Keratinocyte (primary cell): ENCODE measurements around the gene NOP14. TPM values are rescaled to one million over a fixed set of nuclear protein-coding genes. Genes with fewer than 3 reads are reported as not detected.

Source experiments
- DNase-seq: peaks from one replicate; pipeline ENCODE4 v3.0.0-alpha.2; 2011; ENCODE audit warnings: low read depth, missing footprints, low spot score
- FAIRE-seq: peaks from 2 replicates; lab custom pipeline; 2011; peaks lifted over from hg19 to GRCh38; lab: Jason Lieb, UNC
- H2AFZ ChIP-seq: 2 replicates; pipeline ENCODE4 v1.6.0; 2012; ENCODE audit warnings: low read length, control low read depth, inconsistent platforms; ENCODE audit not compliant: control insufficient read depth
- H3K27ac ChIP-seq: 2 replicates; pipeline ENCODE4 v1.5.1; 2011; ENCODE audit warnings: low read length; ENCODE audit not compliant: control insufficient read depth, insufficient read depth
- H3K27me3 ChIP-seq: 3 replicates; pipeline ENCODE4 v1.6.0; 2011; ENCODE audit warnings: low read length; ENCODE audit not compliant: control insufficient read depth, insufficient read depth; ENCODE audit errors: extremely low read depth
- H3K36me3 ChIP-seq, 2 experiments: 2 replicates in 1 of 2; 3 replicates in 1 of 2; pipeline ENCODE4 v1.5.1; 2011; ENCODE audit warnings: low read length in 2 of 2, mild to moderate bottlenecking in 1 of 2; ENCODE audit not compliant: control insufficient read depth in 2 of 2, insufficient read depth in 2 of 2; ENCODE audit errors: extremely low read depth in 1 of 2
- H3K4me1 ChIP-seq: 3 replicates; pipeline ENCODE4 v1.5.1; 2011; ENCODE audit warnings: low read length; ENCODE audit not compliant: control insufficient read depth, insufficient read depth; ENCODE audit errors: extremely low read depth
- H3K4me2 ChIP-seq: 3 replicates; pipeline ENCODE4 v1.6.0; 2011; ENCODE audit warnings: low read depth, low read length; ENCODE audit not compliant: control insufficient read depth, insufficient read depth; ENCODE audit errors: extremely low read depth
- H3K4me3 ChIP-seq, 3 experiments: fragments of 200-600 bp in 1 of 3; sonication (generic) in 1 of 3; 2 replicates in 2 of 3; 3 replicates in 1 of 3; pipeline ENCODE4 v1.5.1; 2011 to 2016; ENCODE audit warnings: low read length in 3 of 3, mild to moderate bottlenecking in 3 of 3, control low read depth in 2 of 3, inconsistent platforms in 1 of 3, low read depth in 1 of 3, mixed read lengths in 1 of 3, mixed run types in 1 of 3, moderate library complexity in 1 of 3; ENCODE audit not compliant: control insufficient read depth in 2 of 3, insufficient read depth in 2 of 3; ENCODE audit errors: extremely low read depth in 1 of 3
- H3K79me2 ChIP-seq: 2 replicates; pipeline ENCODE4 v1.6.0; 2012; ENCODE audit warnings: low read length; ENCODE audit not compliant: control insufficient read depth, insufficient read depth
- H3K9ac ChIP-seq: 3 replicates; pipeline ENCODE4 v1.6.0; 2011; ENCODE audit warnings: low read length; ENCODE audit not compliant: control insufficient read depth, insufficient read depth; ENCODE audit errors: extremely low read depth
- H3K9me1 ChIP-seq: 3 replicates; pipeline ENCODE4 v1.6.0; 2011; ENCODE audit warnings: low read length; ENCODE audit not compliant: control insufficient read depth, insufficient read depth; ENCODE audit errors: extremely low read depth
- H3K9me3 ChIP-seq: 2 replicates; pipeline ENCODE4 v1.5.1; 2012; ENCODE audit warnings: low read depth, low read length; ENCODE audit not compliant: control insufficient read depth
- H4K20me1 ChIP-seq: 3 replicates; pipeline ENCODE4 v1.6.0; 2011; ENCODE audit warnings: low read length; ENCODE audit not compliant: control insufficient read depth, insufficient read depth; ENCODE audit errors: extremely low read depth
- CTCF ChIP-seq, 3 experiments: IDR thresholded peaks in 1 of 3; conservative IDR thresholded peaks in 1 of 3; optimal IDR thresholded peaks in 1 of 3; 2 replicates in 2 of 3; 3 replicates in 1 of 3; pipeline versions ENCODE3 to v1.5.1; 2011; ENCODE audit warnings: low read length in 3 of 3, mild to moderate bottlenecking in 3 of 3, moderate library complexity in 2 of 3, control low read depth in 1 of 3, inconsistent platforms in 1 of 3; ENCODE audit not compliant: insufficient read depth in 2 of 3; ENCODE audit errors: extremely low read depth in 1 of 3
- EZH2 ChIP-seq: IDR thresholded peaks from one replicate; pipeline ENCODE4 v1.6.1; 2012; ENCODE audit warnings: inconsistent platforms, mild to moderate bottlenecking, low read length, moderate library complexity
- dilution Hi-C: fragments of 300-500 bp; cut with MboI; formaldehyde crosslinking; loops from one replicate; pipeline ENCODE4 v1.7.0; 2020; ENCODE audit warnings: low sequenced_read_pairs; ENCODE audit not compliant: extremely low pct_ligation_motif_present
- polyA plus RNA-seq, 5 experiments: library from polyadenylated mRNA; depleted of rRNA in 3 of 5; stranded (reverse) in 3 of 5; stranded (forward) in 1 of 5; unstranded in 1 of 5; fragments of >200 nt; gene quantifications; 1 replicate in 1 of 5; 2 replicates in 3 of 5; 3 replicates in 1 of 5; pipeline versions ENCODE4 v1.2.1 to v1.2.3, GENCODE V29; 2011 to 2012; ENCODE audit warnings: missing spikeins in 2 of 5, low read depth in 1 of 5, low replicate concordance in 1 of 5

NOP14 gene
- polyA plus RNA-seq, 1 donor (not counting 4 experiments of a cell fraction or from before 2014, with no cell fraction given), result 21.8 TPM

- Histone ChIP-seq H3K9me1 (no peaks in the 10 kb centered on the region), H3K36me3 (no peaks in the 10 kb centered on the region), H3K27ac (no peak overlapping the region), H3K9ac (no peak overlapping the region), H2AFZ (no peak overlapping the region), H3K79me2 (no peaks in the 10 kb centered on the region), H4K20me1 (no peaks in the 10 kb centered on the region), H3K9me3 (peaks cover 11% of the 10 kb centered on the region), H3K4me1 (no peaks in the 10 kb centered on the region), H3K4me2 (no peak overlapping the region), H3K4me3 (no peak overlapping the region), H3K27me3 (peaks cover 6% of the 10 kb centered on the region)
- DNase-seq, result no peak
- FAIRE-seq, result no peak
- TF ChIP-seq CTCF (optimal IDR thresholded peaks at IDR 0.05 in 1 of 3, IDR thresholded peaks at IDR 0.05 in 1 of 3, conservative IDR thresholded peaks at IDR 0.05 in 1 of 3; ENCODE audit: extremely low read depth in 1 of 3, insufficient read depth in 2 of 3, low read length in 3 of 3) (no peak), EZH2 (no peak)
- dilution Hi-C loops, result no loop called here
These were observed 18.8 kb upstream of the NOP14 start for GRCh38 chr4:2982012-2982411.

DNA sequence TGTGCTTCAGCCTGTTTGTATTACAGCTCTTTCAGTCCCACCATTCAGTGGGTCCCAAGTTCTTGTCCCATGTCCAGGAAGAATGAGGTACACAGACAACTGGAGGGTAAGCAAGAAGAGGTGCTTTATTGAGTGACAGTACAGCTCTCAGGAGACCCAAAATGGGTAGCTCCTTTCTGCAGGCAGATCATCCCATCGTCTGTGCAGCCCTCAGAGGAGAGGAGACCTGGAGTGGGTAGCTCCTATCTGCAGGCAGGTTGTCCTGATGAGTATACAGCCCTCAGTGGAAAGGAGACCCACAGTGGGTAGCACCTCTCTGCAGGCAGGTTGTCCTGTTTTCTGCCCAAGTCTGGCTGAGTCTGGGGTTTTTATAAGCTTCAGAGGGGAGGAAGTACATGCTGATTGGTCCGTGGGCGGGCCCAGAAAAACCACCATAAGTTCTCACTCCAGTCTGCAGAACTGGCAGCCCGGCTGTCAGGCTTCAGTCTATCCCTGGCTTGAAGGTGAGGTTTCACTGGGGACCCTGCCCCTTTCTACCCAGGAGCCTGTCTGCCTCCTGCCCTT, 18.1 kb upstream of the NOP14 start:
- Histone ChIP-seq H3K36me3 (no peaks in the 10 kb centered on the region), H3K27ac (no peak overlapping the region), H3K9ac (no peak overlapping the region), H4K20me1 (no peaks in the 10 kb centered on the region), H3K4me1 (no peaks in the 10 kb centered on the region), H3K9me1 (no peaks in the 10 kb centered on the region), H3K4me2 (no peak overlapping the region), H3K79me2 (no peaks in the 10 kb centered on the region), H3K4me3 (no peak overlapping the region), H3K9me3 (peaks cover 11% of the 10 kb centered on the region), H3K27me3 (peaks cover 6% of the 10 kb centered on the region), H2AFZ (no peak overlapping the region)
- DNase-seq, result no peak
- FAIRE-seq, result no peak
- dilution Hi-C loops, result no loop called here
- no peak for TF ChIP-seq EZH2
- no peak for TF ChIP-seq CTCF (optimal IDR thresholded peaks at IDR 0.05 in 1 of 3, IDR thresholded peaks at IDR 0.05 in 1 of 3, conservative IDR thresholded peaks at IDR 0.05 in 1 of 3; ENCODE audit: extremely low read depth in 1 of 3, insufficient read depth in 2 of 3, low read length in 3 of 3)
